ENCODE measurements around the gene CACNB4.

DNA sequence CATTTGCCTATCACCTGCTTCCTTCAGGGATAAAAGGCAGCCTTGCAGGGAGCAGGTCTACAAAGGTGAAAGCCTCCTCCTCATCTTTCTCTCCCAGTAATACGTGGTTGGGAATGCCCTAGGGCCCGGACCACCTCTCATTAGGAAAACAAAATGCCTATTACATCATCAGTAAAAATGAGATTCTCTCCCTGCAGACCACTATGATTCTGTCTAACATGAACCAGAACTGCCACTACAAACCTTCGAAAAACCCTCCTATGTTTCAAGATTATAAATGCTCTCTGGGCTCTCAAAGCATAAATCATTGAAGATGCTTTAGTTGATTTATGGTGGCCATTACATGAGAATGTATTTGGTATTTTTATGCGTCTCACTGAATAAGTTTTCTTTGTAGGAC is 162.2 kb downstream of the CACNB4 start:
- TF ChIP-seq POLR2AphosphoS5 (IDR thresholded peaks at IDR 0.05; ENCODE audit: insufficient read depth in 1 of 2, low read depth in 1 of 2) = no peak
- TF ChIP-seq, protein P1, sequence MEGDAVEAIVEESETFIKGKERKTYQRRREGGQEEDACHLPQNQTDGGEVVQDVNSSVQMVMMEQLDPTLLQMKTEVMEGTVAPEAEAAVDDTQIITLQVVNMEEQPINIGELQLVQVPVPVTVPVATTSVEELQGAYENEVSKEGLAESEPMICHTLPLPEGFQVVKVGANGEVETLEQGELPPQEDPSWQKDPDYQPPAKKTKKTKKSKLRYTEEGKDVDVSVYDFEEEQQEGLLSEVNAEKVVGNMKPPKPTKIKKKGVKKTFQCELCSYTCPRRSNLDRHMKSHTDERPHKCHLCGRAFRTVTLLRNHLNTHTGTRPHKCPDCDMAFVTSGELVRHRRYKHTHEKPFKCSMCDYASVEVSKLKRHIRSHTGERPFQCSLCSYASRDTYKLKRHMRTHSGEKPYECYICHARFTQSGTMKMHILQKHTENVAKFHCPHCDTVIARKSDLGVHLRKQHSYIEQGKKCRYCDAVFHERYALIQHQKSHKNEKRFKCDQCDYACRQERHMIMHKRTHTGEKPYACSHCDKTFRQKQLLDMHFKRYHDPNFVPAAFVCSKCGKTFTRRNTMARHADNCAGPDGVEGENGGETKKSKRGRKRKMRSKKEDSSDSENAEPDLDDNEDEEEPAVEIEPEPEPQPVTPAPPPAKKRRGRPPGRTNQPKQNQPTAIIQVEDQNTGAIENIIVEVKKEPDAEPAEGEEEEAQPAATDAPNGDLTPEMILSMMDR (IDR thresholded peaks at IDR 0.05) = no peak
- TF ChIP-seq POLR2A (IDR thresholded peaks at IDR 0.05) = no peak
